C4-2B (cell line): Measurements from ENCODE around the gene SLC25A29.

Source experiments
- ZFX ChIP-seq: fragments of 450-650 bp; IDR thresholded peaks from 2 replicates; pipeline ENCODE4 v1.6.1; 2017
- TF ChIP-seq, protein P1 (sequence below): fragments of 450-650 bp; conservative IDR thresholded peaks from 2 replicates; pipeline ENCODE4 v1.5.1; 2017; ENCODE audit warnings: mild to moderate bottlenecking

DNA sequence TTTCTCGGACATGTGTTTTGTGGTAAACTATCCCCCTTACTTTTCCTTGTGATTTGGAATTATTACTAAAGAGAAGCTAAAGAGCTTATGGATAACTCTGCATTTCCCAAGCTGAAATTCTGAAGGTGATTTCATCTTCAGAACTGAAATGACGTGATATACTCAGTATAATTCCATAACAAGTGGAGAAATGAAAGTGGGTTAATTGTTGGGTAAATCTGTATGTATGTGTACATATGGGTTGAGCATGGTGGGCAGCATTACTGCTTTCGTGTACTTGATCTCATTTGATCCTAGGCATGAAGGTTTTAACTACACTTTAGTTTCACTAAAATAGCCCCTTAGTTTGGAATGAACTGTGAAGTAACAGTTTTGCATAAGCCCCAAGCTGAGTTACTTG, 63.2 kb downstream of the SLC25A29 start:
- TF ChIP-seq, protein P1, sequence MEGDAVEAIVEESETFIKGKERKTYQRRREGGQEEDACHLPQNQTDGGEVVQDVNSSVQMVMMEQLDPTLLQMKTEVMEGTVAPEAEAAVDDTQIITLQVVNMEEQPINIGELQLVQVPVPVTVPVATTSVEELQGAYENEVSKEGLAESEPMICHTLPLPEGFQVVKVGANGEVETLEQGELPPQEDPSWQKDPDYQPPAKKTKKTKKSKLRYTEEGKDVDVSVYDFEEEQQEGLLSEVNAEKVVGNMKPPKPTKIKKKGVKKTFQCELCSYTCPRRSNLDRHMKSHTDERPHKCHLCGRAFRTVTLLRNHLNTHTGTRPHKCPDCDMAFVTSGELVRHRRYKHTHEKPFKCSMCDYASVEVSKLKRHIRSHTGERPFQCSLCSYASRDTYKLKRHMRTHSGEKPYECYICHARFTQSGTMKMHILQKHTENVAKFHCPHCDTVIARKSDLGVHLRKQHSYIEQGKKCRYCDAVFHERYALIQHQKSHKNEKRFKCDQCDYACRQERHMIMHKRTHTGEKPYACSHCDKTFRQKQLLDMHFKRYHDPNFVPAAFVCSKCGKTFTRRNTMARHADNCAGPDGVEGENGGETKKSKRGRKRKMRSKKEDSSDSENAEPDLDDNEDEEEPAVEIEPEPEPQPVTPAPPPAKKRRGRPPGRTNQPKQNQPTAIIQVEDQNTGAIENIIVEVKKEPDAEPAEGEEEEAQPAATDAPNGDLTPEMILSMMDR, result no peak
- no peak for TF ChIP-seq ZFX
